Loucy (cell line): ENCODE results near the gene ARHGAP20.

ENCODE experiments used
- H2AFZ ChIP-seq: fragments of 200-600 bp; sonication (generic); 2 replicates; pipeline ENCODE4 v1.6.0; 2016; ENCODE audit warnings: antibody characterized with exemption, mild to moderate bottlenecking, low read length, moderate library complexity
- H3F3A ChIP-seq: fragments of 200-600 bp; 2 replicates; pipeline ENCODE4 v1.6.0; 2016; ENCODE audit warnings: antibody characterized with exemption, low read depth, mild to moderate bottlenecking
- H3K27me3 ChIP-seq: fragments of 200-600 bp; sonication (generic); 2 replicates; pipeline ENCODE4 v1.6.1; 2014; ENCODE audit warnings: low read length, mild to moderate bottlenecking; ENCODE audit not compliant: insufficient read depth, poor library complexity, severe bottlenecking
- H3K36me3 ChIP-seq: fragments of 200-600 bp; sonication (generic); 2 replicates; pipeline ENCODE4 v1.6.1; 2016; ENCODE audit warnings: low read length; ENCODE audit not compliant: insufficient read depth
- H3K4me1 ChIP-seq: fragments of 200-600 bp; sonication (generic); 2 replicates; pipeline ENCODE4 v1.5.1; 2014; ENCODE audit warnings: low read length, mild to moderate bottlenecking; ENCODE audit not compliant: insufficient read depth, poor library complexity, severe bottlenecking
- H3K4me2 ChIP-seq: fragments of 200-600 bp; sonication (generic); 2 replicates; pipeline ENCODE4 v1.6.0; 2014; ENCODE audit warnings: antibody characterized with exemption, low read length, low read depth, mild to moderate bottlenecking; ENCODE audit not compliant: poor library complexity, severe bottlenecking
- H3K4me3 ChIP-seq: fragments of 200-600 bp; sonication (generic); 2 replicates; pipeline ENCODE4 v1.5.1; 2014; ENCODE audit warnings: low read length, mild to moderate bottlenecking, mixed read lengths; ENCODE audit not compliant: poor library complexity, severe bottlenecking
- H3K79me2 ChIP-seq: fragments of 200-600 bp; sonication (generic); 2 replicates; pipeline ENCODE4 v1.6.1; 2014; ENCODE audit warnings: low read length; ENCODE audit not compliant: insufficient read depth
- H3K9ac ChIP-seq: fragments of 200-600 bp; sonication (generic); 2 replicates; pipeline ENCODE4 v1.6.0; 2014; ENCODE audit warnings: mild to moderate bottlenecking, low read depth, low read length, moderate library complexity; ENCODE audit not compliant: poor library complexity, severe bottlenecking
- H3K9me2 ChIP-seq: fragments of 200-600 bp; sonication (generic); replicated peaks from 2 replicates; pipeline ENCODE4 v1.6.1; 2016; ENCODE audit warnings: low read depth, low read length, mixed read lengths
- H3K9me3 ChIP-seq: fragments of 200-600 bp; sonication (generic); 2 replicates; pipeline ENCODE4 v1.6.1; 2014; ENCODE audit warnings: mild to moderate bottlenecking, antibody characterized with exemption, low read length, low read depth; ENCODE audit not compliant: insufficient read depth
- H4K20me1 ChIP-seq: fragments of 200-600 bp; sonication (generic); 2 replicates; pipeline ENCODE4 v1.6.0; 2014; ENCODE audit warnings: antibody characterized with exemption, low read length, mild to moderate bottlenecking; ENCODE audit not compliant: insufficient read depth, poor library complexity, severe bottlenecking
- EZH2phosphoT487 ChIP-seq: fragments of 200-600 bp; IDR thresholded peaks from 2 replicates; pipeline ENCODE4 v1.6.1; 2018; ENCODE audit warnings: antibody characterized with exemption, mild to moderate bottlenecking, moderate library complexity, borderline replicate concordance
- TF ChIP-seq, protein P1 (sequence below): fragments of 200-600 bp; sonication (generic); conservative IDR thresholded peaks from 2 replicates; pipeline ENCODE4 v1.5.1; 2014; ENCODE audit warnings: mild to moderate bottlenecking, antibody characterized with exemption, low read length

Gene ARHGAP20

DNA sequence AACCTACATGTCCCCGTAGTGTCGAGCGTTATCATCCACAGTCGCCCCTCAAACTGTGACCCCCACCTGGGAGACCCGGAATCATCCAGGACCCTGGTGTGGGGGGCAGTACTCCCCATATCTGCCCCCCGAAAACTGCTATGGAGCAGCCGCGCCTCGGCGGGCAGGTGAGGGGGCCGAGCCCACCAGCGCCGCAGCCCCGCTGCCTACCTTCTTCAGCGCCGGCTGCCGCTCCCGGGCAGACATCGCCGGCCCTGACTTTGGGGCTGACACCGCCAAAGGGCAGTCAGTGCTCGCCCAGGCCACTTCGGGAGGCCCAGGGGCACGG is 825 bp downstream of the ARHGAP20 start:
- no peaks in the 10 kb centered on the region for H3K9me3 ChIP-seq
- H3K79me2 ChIP-seq = no peaks in the 10 kb centered on the region
- no peak overlapping the region for H3K4me3 ChIP-seq
- H3F3A ChIP-seq = no peaks in the 10 kb centered on the region
- H3K9me2 ChIP-seq = no peaks in the 10 kb centered on the region
- no peak for TF ChIP-seq EZH2phosphoT487
- TF ChIP-seq, protein P1, sequence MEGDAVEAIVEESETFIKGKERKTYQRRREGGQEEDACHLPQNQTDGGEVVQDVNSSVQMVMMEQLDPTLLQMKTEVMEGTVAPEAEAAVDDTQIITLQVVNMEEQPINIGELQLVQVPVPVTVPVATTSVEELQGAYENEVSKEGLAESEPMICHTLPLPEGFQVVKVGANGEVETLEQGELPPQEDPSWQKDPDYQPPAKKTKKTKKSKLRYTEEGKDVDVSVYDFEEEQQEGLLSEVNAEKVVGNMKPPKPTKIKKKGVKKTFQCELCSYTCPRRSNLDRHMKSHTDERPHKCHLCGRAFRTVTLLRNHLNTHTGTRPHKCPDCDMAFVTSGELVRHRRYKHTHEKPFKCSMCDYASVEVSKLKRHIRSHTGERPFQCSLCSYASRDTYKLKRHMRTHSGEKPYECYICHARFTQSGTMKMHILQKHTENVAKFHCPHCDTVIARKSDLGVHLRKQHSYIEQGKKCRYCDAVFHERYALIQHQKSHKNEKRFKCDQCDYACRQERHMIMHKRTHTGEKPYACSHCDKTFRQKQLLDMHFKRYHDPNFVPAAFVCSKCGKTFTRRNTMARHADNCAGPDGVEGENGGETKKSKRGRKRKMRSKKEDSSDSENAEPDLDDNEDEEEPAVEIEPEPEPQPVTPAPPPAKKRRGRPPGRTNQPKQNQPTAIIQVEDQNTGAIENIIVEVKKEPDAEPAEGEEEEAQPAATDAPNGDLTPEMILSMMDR = no peak
- H3K4me2 ChIP-seq = no peak overlapping the region
- no peaks in the 10 kb centered on the region for H4K20me1 ChIP-seq
- H3K9ac ChIP-seq = no peak overlapping the region
- no peaks in the 10 kb centered on the region for H3K27me3 ChIP-seq
- no peaks in the 10 kb centered on the region for H3K4me1 ChIP-seq
- no peaks in the 10 kb centered on the region for H3K36me3 ChIP-seq
- no peak overlapping the region for H2AFZ ChIP-seq

DNA sequence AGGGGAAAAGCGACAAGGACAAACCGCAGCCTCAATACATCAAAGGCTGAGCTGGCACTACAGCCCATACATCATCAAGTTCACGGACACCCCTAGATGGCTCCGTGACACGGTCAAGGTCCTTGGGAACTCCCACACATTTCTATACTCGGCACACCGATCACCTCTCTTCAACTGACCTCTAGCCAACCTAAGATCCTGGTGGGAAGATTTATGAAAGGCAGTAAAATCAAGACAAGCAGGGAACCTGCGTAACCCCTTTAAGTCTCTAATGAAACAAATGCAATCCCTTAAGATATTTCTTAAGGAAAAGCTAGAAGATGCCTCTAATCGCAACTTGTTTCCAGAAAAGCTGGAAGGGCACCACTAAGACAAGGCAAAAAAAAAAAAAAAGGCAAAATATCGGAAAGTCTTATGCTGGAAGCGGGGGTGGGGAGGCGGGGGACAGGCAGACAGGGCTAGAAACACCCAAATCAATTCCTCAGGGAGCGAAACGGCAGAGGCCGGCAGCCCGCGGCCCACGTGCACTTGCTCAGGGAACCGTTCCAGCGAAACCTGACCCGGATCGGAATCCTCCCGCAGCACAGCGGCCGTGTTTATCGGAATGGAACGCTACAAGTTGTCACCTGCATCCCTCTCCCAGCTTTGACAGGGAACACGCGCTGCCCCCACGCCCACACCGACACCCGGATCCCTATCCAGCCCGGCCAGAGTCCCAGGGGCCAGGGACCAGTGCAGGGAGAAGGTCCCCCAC is 1.4 kb downstream of the ARHGAP20 start:
- Histone ChIP-seq H4K20me1 (no peaks in the 10 kb centered on the region), H3K4me2 (no peak overlapping the region), H3K4me1 (no peaks in the 10 kb centered on the region), H3K79me2 (no peaks in the 10 kb centered on the region), H3K9me3 (no peaks in the 10 kb centered on the region), H3K27me3 (no peaks in the 10 kb centered on the region), H2AFZ (no peak overlapping the region), H3F3A (no peaks in the 10 kb centered on the region), H3K4me3 (no peak overlapping the region), H3K9ac (no peak overlapping the region), H3K36me3 (no peaks in the 10 kb centered on the region), H3K9me2 (no peaks in the 10 kb centered on the region)
- TF ChIP-seq EZH2phosphoT487 = no peak
- TF ChIP-seq, protein P1 = no peak

DNA sequence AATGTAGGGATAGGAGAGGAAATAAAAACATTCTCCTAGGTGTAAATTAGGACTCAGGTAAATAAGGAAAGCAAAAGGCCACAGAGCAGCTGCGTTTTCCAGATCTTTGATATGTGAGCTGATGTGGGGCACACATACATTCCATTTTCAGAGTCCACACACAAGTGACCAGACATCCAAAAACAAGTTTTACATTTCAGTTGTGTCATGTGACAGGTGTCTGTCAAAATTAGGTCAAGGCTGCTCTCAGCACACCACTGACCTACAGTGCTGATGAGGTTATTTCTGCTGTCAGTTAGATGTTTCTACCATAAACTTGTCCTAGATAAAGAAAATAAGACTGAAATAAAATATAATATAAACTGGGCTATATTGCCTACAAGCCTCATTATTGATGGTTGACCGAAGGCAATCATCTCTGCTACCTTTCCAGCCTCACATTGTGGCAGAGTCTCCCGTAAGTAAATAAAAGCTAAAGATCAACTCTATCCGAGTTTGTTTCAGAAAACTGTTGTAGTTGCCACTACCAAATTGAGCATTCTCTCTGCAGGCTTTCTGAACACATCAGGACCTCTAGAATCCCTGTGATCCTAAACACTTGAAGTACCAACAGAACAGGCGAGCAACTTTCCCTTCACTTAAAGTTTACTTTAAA is 7.9 kb downstream of the ARHGAP20 start:
- Histone ChIP-seq H3K4me2 (no peak overlapping the region), H3K4me1 (no peaks in the 10 kb centered on the region), H3K9me3 (no peaks in the 10 kb centered on the region), H4K20me1 (no peaks in the 10 kb centered on the region), H3K9ac (no peak overlapping the region), H3F3A (no peaks in the 10 kb centered on the region), H3K4me3 (no peak overlapping the region), H3K36me3 (no peaks in the 10 kb centered on the region), H3K79me2 (no peaks in the 10 kb centered on the region), H3K9me2 (no peaks in the 10 kb centered on the region), H2AFZ (no peak overlapping the region), H3K27me3 (no peaks in the 10 kb centered on the region)
- TF ChIP-seq, protein P1 = no peak
- no peak for TF ChIP-seq EZH2phosphoT487
